CD4-positive, alpha-beta T cell treated with Interleukin-4 for 4 hours (primary cell): ENCODE measurements around the gene BLVRB.
A peak's percentile ranks its signal among the peaks of the same experiment; 100 is the strongest.
"Not testable (repeated sequence)": the region's sequence is repeated elsewhere in the genome, so short reads cannot be mapped to it uniquely, and the experiment has no call there.

Experiments used
- DNase-seq: peaks from one replicate; pipeline ENCODE4 v3.0.0-alpha.2; 2020

Gene BLVRB

DNA sequence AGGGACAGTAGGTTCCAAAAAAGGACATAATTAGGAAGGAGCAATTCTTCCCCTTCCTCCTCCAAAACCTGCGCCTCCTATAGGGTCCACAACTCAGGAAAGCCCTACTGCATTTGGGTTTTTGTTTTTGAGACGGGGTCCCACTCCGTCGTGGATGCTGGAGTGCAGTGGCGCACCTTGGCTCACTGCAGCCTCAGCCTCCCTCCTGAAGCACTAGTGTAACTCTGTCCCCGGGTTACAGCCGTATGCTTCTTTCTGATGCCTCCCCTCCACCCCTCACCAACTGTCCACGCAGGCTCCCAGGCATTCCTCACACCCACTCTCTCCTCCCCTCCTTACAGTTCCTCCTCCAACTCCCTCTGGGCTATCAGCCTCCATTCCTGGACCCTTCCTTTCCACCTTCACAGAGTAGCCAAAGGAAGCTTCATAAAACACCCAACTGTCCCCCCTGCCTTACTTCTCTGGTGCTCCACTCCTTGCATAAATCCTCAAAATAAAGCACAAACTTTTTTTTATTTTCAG lies 19.2 kb downstream of the BLVRB start:
- no peak for DNase-seq

DNA sequence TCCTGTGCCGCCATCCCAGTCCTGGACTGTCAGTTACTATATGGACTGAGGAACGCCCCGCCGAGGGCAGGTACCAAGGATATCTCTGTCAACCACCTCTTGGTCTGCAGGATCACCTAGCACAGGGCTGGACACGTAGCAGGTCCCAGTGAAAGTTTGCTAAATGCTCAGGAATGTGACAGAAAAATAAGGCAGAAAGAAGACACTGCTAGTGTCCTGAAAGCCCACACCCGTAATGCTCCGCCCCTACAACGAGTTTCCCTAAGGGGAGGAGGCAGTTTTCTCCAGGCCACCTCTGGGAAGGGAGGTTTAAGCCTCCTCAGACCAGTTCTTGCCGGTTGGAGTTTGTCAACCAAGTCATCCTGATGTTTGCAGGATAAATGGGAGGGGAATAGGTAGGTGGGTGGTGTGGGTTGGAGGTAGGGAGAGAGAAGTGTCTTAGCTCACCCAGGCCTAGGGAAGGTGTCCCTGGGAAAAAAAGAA lies 19.7 kb downstream of the BLVRB start:
- no peak for DNase-seq

GRCh38 chr19:40444825-40445312 lies 20.7 kb downstream of the BLVRB start:
- DNase-seq = no peak

- DNase-seq = peak; percentile 94
Measured at GRCh38 chr19:40444000-40444824, 21.3 kb downstream of the BLVRB start, which contains the start of gene SERTAD3. Gene SERTAD3 (minus strand): TSS chr19:40444335. CDS start chr19:40442080, 2,255 bp downstream.

GRCh38 chr19:40443131-40443999 lies 22.2 kb downstream of the BLVRB start:
- peak; percentile 100 for DNase-seq

- DNase-seq = no peak
Measured at GRCh38 chr19:40442328-40443130, 23.0 kb downstream of the BLVRB start.

GRCh38 chr19:40441719-40442253 lies 23.8 kb downstream of the BLVRB start:
- DNase-seq = no peak

DNA sequence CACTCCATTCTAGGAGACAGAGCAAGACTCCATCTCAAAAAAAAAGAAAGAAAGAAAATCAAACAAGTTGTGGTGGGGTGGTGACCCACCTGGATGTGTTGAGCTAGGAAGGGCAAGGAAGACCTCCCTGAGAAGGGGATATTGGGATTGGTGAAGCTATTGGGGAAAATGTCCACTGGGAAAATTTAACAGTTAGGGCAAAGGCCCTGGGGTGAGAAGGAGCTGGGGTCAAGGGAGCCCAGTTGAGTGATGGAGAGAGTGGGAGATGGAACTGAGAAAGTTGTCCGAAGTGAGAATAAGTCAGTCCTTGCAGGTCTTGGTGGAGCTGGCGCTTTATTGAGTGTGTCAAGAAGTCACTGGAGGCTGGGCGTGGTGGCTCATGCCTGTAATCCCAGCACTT lies 27.3 kb downstream of the BLVRB start:
- DNase-seq = no peak

GRCh38 chr19:40433391-40434216 lies 31.9 kb downstream of the BLVRB start:
- DNase-seq = peak; percentile 33

DNA sequence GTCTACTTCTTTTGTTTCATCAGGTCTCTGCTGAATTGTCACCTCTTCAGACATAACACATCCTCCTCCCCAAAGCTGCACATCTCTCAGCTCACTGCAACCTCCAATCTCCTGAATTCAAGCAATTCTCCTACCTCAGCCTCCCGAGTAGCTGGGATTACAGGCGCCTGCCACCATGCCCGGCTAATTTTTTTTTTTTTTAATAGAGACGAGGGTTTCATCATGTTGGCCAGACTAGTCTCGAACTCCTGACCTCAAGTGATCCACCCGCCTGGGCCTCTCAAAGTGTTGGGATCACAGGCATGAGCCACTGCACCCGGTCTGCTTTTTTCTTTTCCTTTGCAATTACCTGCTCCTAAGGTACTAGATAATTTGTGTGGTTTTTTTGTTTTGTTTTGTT lies 32.8 kb downstream of the BLVRB start:
- DNase-seq = not testable (repeated sequence)

- DNase-seq = no peak
Measured at GRCh38 chr19:40431698-40432097, 33.8 kb downstream of the BLVRB start.

DNA sequence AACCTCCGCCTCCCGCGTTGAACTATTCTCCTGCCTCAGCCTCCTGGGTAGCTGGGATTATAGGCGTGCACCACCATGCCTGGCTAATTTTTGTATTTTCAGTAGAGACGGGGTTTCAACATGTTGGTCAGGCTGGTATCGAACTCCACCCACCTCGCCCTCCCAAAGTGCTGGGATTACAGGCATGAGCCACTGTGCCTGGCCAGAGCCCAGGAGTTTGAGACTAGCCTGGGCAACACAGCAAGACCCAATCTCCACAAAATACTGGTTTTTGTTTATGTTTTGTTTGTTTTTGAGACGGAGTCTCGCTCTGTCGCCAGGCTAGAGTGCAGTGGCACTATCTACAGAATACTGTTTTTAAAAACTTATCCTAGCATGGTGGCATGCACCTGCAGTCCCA lies 35.3 kb downstream of the BLVRB start:
- DNase-seq = not testable (repeated sequence)

- not testable (repeated sequence) for DNase-seq
Measured at GRCh38 chr19:40428197-40428596, 37.3 kb downstream of the BLVRB start.

DNA sequence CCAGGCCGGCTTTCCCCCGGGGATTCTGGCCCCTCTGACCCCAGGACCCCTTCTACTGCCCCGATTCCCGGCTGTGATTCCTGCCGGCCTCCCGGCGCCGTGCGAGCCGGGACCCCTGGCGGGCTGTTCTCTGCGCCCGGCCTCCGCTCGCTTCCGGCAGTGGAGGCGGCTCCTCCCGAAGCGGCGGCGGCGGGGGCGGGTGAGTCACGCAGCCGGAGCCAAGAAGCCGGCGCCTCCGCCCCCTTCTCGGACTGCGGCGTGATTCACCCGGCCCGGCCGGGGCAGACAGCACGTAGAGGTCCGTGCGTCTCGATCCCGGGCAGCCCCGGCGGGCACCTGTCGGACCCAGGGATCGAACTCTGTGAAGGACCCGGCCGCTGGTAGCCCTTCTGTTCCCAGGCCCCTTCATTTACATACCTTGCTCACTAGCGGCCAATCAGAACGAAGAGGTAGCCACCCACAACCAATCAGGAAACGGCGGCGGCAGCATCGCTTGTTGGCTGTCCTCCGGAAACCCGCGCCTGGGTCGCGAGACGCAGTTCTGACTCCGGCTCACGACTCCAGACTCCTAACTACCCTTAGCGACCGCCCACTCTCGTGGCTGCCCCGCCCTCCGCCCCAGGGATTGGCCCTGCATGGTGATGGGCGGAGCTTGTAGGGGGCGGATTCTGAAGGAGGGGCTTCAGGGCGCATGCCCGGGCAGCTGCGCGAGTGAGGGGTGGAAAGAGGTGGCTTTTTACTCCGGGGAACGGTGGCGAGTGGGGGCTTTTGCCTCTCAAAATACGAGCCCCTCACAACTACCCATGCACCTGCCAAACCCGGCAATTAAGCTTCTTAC lies 39.9 kb downstream of the BLVRB start, which contains the start of gene SERTAD1:
SERTAD1 (minus strand) TSS at position 543 of the 838 bp plus-strand sequence. CDS start 2,446 bp downstream, outside the sequence.
- DNase-seq = peak; percentile 99

DNA sequence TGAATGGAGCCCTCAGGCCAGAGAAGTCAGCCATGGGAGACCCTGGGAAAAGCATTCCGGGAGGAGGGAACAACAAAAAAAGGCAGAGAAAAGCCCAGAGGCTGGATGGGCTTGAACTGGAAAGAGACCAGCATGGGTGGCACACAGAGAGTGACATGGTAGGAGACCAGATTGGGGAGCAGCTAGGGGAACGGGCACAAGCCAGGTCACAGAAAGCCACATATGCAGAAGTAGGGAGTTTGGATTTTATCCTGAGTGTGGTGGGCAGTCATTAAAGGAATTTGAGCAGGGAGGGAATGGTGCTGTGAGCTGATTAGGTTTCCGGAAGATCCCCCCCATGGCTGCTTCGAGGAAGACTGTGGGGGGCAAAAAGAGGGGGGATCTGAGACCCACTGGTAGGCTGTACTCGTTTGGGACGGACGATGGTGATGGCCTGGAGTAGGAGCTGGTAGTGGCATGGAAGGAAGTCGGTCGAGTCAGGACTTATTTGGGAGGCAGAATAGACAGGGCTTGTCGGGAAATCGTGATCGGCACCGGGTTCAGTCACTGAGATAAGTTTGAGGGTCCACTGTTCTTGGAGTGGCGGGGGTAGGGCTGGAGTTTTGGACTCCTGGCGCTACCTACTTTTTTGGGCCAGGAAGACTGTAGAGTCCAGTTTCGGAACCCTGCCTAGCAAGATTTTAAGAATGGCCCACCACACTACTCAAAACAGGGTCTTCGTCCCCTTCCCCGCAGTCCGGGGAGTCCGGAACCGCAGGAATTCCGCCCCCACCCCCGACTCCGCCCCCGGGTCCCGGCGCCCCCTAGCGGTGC lies 40.7 kb downstream of the BLVRB start:
- DNase-seq = no peak

GRCh38 chr19:40423938-40424337 lies 41.6 kb downstream of the BLVRB start:
- no peak for DNase-seq

DNA sequence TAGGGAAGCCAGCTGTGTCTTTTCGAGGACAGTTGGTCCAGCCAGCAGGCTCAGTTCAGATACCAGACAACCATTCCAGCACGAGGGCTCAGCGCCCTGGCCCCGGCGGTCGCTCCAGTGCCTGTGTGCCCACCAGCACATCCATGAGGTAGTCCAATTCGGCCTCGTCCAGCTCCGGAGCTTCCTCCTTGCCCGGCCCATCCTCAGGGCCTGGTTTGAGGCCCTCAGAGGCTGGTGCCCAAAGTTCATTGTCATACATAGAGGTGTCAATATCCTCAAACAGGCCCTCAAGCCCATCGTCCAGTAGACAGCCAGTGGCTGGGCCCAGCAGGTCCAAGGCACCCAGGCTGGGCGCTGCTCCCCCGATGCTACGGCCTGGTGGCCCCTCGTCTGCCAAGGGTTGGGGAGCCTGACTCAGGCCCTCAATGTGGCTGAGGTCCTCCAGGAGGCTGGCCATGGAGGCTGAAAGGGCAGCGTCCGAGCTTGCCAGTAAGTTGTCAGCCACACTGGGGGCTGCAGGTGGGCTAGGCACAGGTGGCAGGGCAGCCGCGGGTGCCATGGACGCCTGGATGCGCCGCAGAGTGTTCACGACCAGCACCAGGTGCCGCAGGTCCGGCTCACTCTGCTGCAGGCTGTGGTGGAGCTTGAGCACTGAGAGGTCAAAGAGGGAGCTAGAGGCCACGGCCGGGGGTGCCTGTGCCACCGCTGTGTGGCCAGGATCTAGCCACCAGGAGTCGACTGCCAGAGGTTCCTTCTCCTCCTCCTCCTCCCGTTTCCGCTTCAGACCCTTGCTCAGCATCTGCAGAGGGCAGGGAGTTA lies 42.6 kb downstream of the BLVRB start:
- DNase-seq = no peak
